Measurements from ENCODE around the gene FGFBP1.

The FGFBP1 gene

DNA sequence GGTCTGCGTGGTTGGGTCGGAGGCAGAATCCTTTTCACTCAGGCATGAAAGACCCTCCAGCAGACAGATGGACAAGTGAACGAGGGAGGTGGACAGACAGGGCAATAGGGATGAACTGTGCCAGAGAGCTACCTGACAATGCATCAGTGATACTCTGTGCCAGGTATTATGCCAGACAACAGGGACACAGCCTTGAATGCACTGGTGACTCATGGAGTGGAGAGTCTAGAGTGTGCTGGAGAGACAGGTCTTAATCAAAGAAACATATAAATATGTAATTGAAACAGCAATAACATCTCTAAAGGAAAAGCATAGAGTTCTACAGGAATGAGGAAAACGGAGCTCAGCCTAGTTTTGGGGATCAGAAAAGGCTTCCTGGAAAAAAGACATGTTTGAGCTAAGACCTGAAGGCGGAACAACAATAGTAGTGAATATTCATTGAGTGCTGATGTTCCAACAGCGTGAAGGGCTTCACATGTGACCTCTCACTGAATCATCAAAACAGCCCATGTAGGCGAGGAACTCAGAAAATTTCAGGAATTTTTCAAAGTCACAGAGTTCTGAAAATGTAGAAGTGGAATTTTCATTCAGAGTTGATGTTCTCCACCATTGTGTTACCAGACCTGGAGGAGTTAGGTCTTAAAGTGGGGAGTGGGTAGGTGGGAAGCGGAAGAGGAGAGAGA lies 44.4 kb upstream of the FGFBP1 start:
- Histone ChIP-seq H3K27ac (ENCODE audit: low read depth, low read length, poor library complexity, severe bottlenecking) (no peak overlapping the region), H3K4me1 (ENCODE audit: insufficient read depth, low read length, severe bottlenecking) (no peaks in the 10 kb centered on the region), H3K36me3 (ENCODE audit: insufficient read depth, low read length) (no peaks in the 10 kb centered on the region), H3K4me3 (ENCODE audit: low read depth, low read length, poor library complexity, severe bottlenecking) (no peak overlapping the region), H4K20me1 (ENCODE audit: insufficient read depth, low read length) (no peaks in the 10 kb centered on the region), H3K9ac (ENCODE audit: low read length) (no peak overlapping the region), H2AFZ (ENCODE audit: low read length) (no peak overlapping the region), H3K9me3 (ENCODE audit: low read length) (no peaks in the 10 kb centered on the region), H3K27me3 (ENCODE audit: insufficient read depth, low read length) (no peaks in the 10 kb centered on the region), H3K9me2 (ENCODE audit: low read depth, low read length) (no peaks in the 10 kb centered on the region), H3K79me2 (ENCODE audit: insufficient read depth, low read length) (no peaks in the 10 kb centered on the region), H3K4me2 (ENCODE audit: low read length) (no peak overlapping the region), H3F3A (ENCODE audit: insufficient read depth, low read length) (no peaks in the 10 kb centered on the region)
- no peak for TF ChIP-seq EZH2 (IDR thresholded peaks at IDR 0.05; ENCODE audit: borderline replicate concordance, low read length)
- TF ChIP-seq, protein P1, sequence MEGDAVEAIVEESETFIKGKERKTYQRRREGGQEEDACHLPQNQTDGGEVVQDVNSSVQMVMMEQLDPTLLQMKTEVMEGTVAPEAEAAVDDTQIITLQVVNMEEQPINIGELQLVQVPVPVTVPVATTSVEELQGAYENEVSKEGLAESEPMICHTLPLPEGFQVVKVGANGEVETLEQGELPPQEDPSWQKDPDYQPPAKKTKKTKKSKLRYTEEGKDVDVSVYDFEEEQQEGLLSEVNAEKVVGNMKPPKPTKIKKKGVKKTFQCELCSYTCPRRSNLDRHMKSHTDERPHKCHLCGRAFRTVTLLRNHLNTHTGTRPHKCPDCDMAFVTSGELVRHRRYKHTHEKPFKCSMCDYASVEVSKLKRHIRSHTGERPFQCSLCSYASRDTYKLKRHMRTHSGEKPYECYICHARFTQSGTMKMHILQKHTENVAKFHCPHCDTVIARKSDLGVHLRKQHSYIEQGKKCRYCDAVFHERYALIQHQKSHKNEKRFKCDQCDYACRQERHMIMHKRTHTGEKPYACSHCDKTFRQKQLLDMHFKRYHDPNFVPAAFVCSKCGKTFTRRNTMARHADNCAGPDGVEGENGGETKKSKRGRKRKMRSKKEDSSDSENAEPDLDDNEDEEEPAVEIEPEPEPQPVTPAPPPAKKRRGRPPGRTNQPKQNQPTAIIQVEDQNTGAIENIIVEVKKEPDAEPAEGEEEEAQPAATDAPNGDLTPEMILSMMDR (IDR thresholded peaks at IDR 0.05; ENCODE audit: low read length) = no peak

DNA sequence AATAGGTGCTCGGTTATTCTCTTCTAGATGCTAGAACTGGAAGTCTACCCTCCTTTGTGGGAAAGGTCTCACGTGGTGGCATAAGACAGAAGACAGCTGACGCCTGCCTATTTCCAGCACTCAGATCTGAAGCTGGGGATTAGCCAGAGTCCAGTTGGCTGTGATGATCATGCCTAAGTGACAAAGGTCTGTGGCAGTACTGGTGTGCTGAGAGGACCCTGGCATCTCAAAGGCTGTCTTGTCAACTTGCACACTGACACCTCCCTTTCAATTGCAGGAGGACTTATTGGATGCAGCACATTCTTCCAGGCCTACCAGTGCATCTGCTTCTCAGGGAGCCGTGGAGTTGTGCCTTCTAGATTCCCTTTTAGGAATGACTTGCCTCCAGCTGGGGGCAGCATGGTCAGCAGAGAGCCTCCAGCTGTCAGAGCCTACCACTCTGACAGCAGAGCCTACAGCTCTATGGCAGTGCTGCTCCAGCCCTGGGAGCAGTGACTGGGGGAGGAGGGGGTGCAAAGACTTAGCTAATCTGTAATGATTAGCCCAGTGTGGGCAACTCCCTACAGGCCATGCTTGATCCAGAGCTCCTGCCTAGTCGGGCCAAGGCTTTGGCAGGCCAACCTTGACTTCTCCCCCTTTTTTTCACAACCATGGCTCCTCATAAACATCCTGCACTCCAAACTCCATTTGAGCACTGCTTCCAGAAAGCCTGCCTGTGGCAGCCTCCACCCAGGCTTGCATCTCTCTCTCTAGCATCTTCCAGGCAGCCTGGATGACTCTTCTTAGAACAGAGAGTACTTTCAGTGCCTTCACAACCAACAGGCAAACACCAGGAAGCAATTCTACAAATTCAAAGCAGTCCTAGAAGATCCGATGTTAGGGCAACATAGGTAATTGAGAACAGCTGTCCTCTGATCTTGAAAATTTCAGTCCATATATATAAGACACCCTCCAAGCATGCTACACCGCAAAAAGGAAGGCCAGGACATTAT lies 38.2 kb upstream of the FGFBP1 start:
- no peaks in the 10 kb centered on the region for H3K9me2 ChIP-seq (ENCODE audit: low read depth, low read length)
- H3K4me1 ChIP-seq (ENCODE audit: insufficient read depth, low read length, severe bottlenecking) = no peaks in the 10 kb centered on the region
- no peak for TF ChIP-seq EZH2 (IDR thresholded peaks at IDR 0.05; ENCODE audit: borderline replicate concordance, low read length)
- TF ChIP-seq, protein P1 (IDR thresholded peaks at IDR 0.05; ENCODE audit: low read length) = no peak
- no peaks in the 10 kb centered on the region for H4K20me1 ChIP-seq (ENCODE audit: insufficient read depth, low read length)
- no peaks in the 10 kb centered on the region for H3K79me2 ChIP-seq (ENCODE audit: insufficient read depth, low read length)
- no peak overlapping the region for H3K4me3 ChIP-seq (ENCODE audit: low read depth, low read length, poor library complexity, severe bottlenecking)
- H3K4me2 ChIP-seq (ENCODE audit: low read length) = no peak overlapping the region
- no peaks in the 10 kb centered on the region for H3K27me3 ChIP-seq (ENCODE audit: insufficient read depth, low read length)
- H2AFZ ChIP-seq (ENCODE audit: low read length) = no peak overlapping the region
- H3F3A ChIP-seq (ENCODE audit: insufficient read depth, low read length) = no peaks in the 10 kb centered on the region
- H3K9ac ChIP-seq (ENCODE audit: low read length) = no peak overlapping the region
- H3K9me3 ChIP-seq (ENCODE audit: low read length) = no peaks in the 10 kb centered on the region
- H3K27ac ChIP-seq (ENCODE audit: low read depth, low read length, poor library complexity, severe bottlenecking) = no peak overlapping the region
- H3K36me3 ChIP-seq (ENCODE audit: insufficient read depth, low read length) = no peaks in the 10 kb centered on the region

DNA sequence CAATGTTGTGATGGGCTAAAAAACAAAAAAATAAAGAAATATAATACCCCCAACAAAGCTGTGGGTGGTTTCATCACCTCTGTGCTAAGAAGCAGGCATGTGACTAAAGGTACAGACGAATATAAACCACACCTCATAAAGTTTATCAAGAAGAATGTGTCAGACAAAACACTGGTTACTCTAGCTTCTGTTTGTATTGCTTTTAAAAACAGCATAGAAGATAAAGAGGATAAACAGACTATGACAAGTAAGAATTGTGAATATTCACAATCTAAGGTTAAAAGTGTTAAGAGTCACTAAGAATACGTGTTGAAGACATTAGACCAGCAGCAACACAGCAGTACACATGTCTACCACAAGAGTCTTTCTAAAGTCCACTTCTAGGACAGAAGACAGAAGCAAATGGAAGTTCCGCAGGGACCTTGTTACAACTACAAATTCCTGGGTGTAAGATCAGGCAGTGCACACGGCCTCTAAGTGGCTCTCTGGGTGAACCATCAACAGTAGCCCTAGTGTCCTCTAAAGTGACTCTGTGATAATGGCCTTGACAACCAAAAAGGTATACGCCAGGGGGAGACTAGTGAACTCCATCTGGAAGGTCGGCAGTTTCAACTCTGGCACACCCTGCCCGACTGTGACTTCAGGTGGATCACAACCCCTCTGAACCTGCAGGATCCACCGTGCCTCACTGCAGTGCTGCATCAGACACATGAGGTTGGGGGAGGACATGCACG lies 32.7 kb upstream of the FGFBP1 start:
- no peak overlapping the region for H3K27ac ChIP-seq (ENCODE audit: low read depth, low read length, poor library complexity, severe bottlenecking)
- H3K9me3 ChIP-seq (ENCODE audit: low read length) = no peaks in the 10 kb centered on the region
- H3K4me2 ChIP-seq (ENCODE audit: low read length) = no peak overlapping the region
- H3F3A ChIP-seq (ENCODE audit: insufficient read depth, low read length) = no peaks in the 10 kb centered on the region
- H3K9ac ChIP-seq (ENCODE audit: low read length) = no peak overlapping the region
- TF ChIP-seq, protein P1 (IDR thresholded peaks at IDR 0.05; ENCODE audit: low read length) = no peak
- TF ChIP-seq EZH2 (IDR thresholded peaks at IDR 0.05; ENCODE audit: borderline replicate concordance, low read length) = no peak
- no peak overlapping the region for H2AFZ ChIP-seq (ENCODE audit: low read length)
- H4K20me1 ChIP-seq (ENCODE audit: insufficient read depth, low read length) = no peaks in the 10 kb centered on the region
- H3K4me3 ChIP-seq (ENCODE audit: low read depth, low read length, poor library complexity, severe bottlenecking) = no peak overlapping the region
- H3K9me2 ChIP-seq (ENCODE audit: low read depth, low read length) = no peaks in the 10 kb centered on the region
- no peaks in the 10 kb centered on the region for H3K27me3 ChIP-seq (ENCODE audit: insufficient read depth, low read length)
- no peaks in the 10 kb centered on the region for H3K36me3 ChIP-seq (ENCODE audit: insufficient read depth, low read length)
- no peaks in the 10 kb centered on the region for H3K4me1 ChIP-seq (ENCODE audit: insufficient read depth, low read length, severe bottlenecking)
- H3K79me2 ChIP-seq (ENCODE audit: insufficient read depth, low read length) = no peaks in the 10 kb centered on the region

Measured in OCI-LY1 (cell line).